ENCODE measurements around the gene TMEM121B.

DNA sequence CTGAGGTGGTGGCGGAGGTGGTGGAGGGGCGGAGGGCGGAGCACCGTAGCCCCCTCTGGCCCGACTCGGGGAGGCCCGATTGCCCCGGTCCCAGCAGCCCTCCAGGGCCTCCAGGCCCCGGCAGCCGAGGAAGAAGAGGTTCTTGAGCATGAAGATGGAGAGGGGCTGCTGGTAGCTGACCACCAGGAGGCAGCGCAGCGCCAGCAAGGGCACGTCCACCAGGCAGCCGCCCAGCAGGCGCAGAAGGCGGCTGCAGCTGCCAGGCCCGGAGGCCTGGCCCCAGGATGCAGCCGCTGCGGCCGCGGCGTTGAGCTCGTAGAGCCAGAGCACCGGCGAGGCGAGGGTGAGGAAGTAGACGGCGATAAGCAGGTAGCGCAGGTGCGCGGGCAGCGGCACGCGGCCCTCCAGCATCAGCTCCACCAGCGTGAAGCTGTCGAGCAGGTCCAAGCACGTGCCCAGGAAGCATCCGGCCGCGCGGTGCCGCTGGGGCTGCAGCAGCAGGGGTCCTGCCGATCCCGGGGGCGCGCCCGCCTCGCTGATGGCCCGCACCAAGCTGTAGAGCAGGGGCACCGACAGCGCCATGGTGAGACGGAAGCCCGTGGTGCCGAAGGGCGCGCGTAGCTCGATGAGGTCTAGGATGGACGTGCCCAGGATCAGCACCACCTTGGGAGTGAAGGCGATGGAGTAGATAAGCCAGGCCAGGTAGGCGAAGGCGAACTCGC is 1.5 kb downstream of the TMEM121B start:
- TF ChIP-seq ZNF232 (CRISPR knock-in tag; IDR thresholded peaks at IDR 0.05; ENCODE audit: borderline replicate concordance) (no peak), SMC3 (IDR thresholded peaks at IDR 0.05; ENCODE audit: low read length) (no peak), MBNL3 (CRISPR knock-in tag; conservative IDR thresholded peaks at IDR 0.05) (no peak), SAP130 (CRISPR knock-in tag; IDR thresholded peaks at IDR 0.05; ENCODE audit: low read depth) (no peak), CHD2 (IDR thresholded peaks at IDR 0.05; ENCODE audit: low read depth, low read length) (no peak), EZH2 (conservative IDR thresholded peaks at IDR 0.05; ENCODE audit: low read depth, low read length) (no peak), ZBTB7B (CRISPR knock-in tag; IDR thresholded peaks at IDR 0.05) (no peak), EP300 (IDR thresholded peaks at IDR 0.05; ENCODE audit: low read depth in 2 of 2, low read length in 2 of 2) (no peak), EP300 (CRISPR knock-in tag; IDR thresholded peaks at IDR 0.05; ENCODE audit: borderline replicate concordance) (no peak)
- TF ChIP-seq, protein P1, sequence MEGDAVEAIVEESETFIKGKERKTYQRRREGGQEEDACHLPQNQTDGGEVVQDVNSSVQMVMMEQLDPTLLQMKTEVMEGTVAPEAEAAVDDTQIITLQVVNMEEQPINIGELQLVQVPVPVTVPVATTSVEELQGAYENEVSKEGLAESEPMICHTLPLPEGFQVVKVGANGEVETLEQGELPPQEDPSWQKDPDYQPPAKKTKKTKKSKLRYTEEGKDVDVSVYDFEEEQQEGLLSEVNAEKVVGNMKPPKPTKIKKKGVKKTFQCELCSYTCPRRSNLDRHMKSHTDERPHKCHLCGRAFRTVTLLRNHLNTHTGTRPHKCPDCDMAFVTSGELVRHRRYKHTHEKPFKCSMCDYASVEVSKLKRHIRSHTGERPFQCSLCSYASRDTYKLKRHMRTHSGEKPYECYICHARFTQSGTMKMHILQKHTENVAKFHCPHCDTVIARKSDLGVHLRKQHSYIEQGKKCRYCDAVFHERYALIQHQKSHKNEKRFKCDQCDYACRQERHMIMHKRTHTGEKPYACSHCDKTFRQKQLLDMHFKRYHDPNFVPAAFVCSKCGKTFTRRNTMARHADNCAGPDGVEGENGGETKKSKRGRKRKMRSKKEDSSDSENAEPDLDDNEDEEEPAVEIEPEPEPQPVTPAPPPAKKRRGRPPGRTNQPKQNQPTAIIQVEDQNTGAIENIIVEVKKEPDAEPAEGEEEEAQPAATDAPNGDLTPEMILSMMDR (CRISPR knock-in tag; IDR thresholded peaks at IDR 0.05), result peak; percentile 52
- TF ChIP-seq, protein P2, sequence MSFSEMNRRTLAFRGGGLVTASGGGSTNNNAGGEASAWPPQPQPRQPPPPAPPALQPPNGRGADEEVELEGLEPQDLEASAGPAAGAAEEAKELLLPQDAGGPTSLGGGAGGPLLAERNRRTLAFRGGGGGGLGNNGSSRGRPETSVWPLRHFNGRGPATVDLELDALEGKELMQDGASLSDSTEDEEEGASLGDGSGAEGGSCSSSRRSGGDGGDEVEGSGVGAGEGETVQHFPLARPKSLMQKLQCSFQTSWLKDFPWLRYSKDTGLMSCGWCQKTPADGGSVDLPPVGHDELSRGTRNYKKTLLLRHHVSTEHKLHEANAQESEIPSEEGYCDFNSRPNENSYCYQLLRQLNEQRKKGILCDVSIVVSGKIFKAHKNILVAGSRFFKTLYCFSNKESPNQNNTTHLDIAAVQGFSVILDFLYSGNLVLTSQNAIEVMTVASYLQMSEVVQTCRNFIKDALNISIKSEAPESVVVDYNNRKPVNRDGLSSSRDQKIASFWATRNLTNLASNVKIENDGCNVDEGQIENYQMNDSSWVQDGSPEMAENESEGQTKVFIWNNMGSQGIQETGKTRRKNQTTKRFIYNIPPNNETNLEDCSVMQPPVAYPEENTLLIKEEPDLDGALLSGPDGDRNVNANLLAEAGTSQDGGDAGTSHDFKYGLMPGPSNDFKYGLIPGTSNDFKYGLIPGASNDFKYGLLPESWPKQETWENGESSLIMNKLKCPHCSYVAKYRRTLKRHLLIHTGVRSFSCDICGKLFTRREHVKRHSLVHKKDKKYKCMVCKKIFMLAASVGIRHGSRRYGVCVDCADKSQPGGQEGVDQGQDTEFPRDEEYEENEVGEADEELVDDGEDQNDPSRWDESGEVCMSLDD (CRISPR knock-in tag; IDR thresholded peaks at IDR 0.05; ENCODE audit: borderline replicate concordance), result no peak
